Transverse colon (tissue), 4 donors: ENCODE measurements around the gene ADAT1.

ENCODE experiments used
- EP300 ChIP-seq: sonication (generic); formaldehyde crosslinking; IDR thresholded peaks from one replicate; pipeline ENCODE4 v1.6.1; 2017; ENCODE audit warnings: antibody characterized with exemption, low read depth
- POLR2A ChIP-seq: fragments of 450-650 bp; IDR thresholded peaks from one replicate; pipeline ENCODE4 v1.6.1; 2016; ENCODE audit warnings: antibody characterized with exemption, mild to moderate bottlenecking, moderate library complexity
- POLR2AphosphoS5 ChIP-seq, 3 donors: sonication (generic); formaldehyde crosslinking; IDR thresholded peaks; one replicate each; pipeline ENCODE4 v1.6.1; 2016; ENCODE audit warnings: antibody characterized with exemption in 3 of 3
- TF ChIP-seq, protein P1 (sequence below), 5 experiments: fragments of 200-600 bp in 3 of 5; fragments of 450-650 bp in 2 of 5; sonication (generic) in 3 of 5; IDR thresholded peaks; 1 replicate in 2 of 5; 2 replicates in 3 of 5; pipeline ENCODE4 v1.5.1; 2016 to 2017; ENCODE audit warnings: antibody characterized with exemption in 5 of 5, inconsistent platforms in 3 of 5, mild to moderate bottlenecking in 2 of 5, moderate library complexity in 1 of 5

DNA sequence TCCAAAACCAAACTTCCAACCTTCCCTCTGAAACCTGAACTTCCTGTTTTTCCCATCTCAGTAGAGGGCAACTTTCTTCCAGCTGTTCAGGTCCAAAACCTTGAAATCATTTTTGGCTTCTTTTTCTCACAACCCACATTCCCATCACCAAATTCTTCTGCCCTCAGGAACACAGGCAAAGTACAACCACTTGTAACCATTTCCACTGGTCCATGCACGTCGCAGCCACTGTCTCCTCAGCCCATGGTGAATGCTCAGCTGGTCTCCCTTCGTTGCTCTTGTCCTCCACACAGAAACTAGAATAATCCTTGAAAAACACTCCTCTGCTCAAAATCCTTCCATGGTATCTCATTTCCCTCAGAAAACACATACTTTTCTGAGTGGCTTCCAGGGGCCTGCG is 3.7 kb upstream of the ADAT1 start:
- TF ChIP-seq, protein P1, sequence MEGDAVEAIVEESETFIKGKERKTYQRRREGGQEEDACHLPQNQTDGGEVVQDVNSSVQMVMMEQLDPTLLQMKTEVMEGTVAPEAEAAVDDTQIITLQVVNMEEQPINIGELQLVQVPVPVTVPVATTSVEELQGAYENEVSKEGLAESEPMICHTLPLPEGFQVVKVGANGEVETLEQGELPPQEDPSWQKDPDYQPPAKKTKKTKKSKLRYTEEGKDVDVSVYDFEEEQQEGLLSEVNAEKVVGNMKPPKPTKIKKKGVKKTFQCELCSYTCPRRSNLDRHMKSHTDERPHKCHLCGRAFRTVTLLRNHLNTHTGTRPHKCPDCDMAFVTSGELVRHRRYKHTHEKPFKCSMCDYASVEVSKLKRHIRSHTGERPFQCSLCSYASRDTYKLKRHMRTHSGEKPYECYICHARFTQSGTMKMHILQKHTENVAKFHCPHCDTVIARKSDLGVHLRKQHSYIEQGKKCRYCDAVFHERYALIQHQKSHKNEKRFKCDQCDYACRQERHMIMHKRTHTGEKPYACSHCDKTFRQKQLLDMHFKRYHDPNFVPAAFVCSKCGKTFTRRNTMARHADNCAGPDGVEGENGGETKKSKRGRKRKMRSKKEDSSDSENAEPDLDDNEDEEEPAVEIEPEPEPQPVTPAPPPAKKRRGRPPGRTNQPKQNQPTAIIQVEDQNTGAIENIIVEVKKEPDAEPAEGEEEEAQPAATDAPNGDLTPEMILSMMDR (IDR thresholded peaks at IDR 0.05) = no peak
- TF ChIP-seq POLR2AphosphoS5 (IDR thresholded peaks at IDR 0.05) (no peak), POLR2A (no peak), EP300 (no peak)
